HG03469 (cell line): ENCODE data around the gene BABAM1.

Experiments
- ATAC-seq: cut with Tn5 transposase; IDR thresholded peaks from one replicate; pipeline ENCODE4 v1.9.1; 2021; ENCODE audit warnings: mild to moderate bottlenecking, moderate library complexity, moderate number of reproducible peaks; ENCODE audit not compliant: unreplicated experiment

The BABAM1 gene

GRCh38 chr19:17266975-17267788, at the start of gene BABAM1:
BABAM1 (plus strand) TSS chr19:17267443; CDS start chr19:17268807, 1,364 bp downstream.
- peak; percentile 82 for ATAC-seq

- ATAC-seq: no peak
These were observed 48.0 kb upstream of the BABAM1 start for GRCh38 chr19:17219286-17219685.

DNA sequence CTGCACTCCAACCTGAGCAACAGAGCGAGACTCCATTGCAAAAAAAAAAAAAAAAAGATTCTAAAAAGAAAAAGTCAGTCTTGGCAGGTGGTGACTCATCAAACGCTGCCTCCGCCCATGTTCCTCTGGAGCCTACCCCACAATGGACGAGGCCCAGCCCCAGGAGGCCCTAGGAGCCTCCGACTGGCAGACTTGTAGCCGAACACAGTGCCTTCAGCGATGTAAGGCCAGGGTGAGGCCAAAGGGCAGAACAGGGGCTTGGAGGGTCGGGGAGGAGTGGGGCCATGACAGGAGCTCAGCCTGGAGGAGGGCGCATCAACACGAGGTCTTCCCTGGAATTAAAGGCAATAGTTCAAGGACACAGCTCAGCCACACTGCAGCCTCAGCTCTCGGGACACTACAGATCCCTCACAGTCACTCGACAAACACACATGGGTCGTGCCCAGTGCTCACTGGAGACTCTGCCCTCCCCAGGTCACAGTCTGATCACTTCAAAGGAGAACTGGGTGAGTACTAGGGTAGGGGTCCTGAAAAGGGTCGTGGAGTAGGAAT, 47.0 kb upstream of the BABAM1 start:
- ATAC-seq: no peak

DNA sequence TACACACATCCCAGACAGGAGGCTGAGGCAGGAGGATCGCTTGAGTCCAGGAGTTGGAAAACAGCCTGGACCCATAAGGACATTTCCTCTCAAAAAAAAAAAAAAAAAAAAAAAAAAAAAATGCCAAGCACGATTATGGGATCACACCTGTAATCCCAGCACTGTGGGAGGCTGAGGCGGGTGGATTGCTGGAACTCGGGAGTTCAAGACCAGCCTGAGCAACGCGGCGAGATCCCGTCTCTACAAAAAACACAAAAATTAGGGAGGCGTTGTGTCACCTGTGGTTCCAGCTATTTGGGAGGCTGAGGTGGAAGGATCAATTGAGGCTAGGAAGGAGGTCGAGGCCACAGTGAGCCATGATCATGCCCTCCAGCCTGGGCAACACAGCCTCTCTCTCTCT, 42.2 kb upstream of the BABAM1 start:
- ATAC-seq: no peak

GRCh38 chr19:17226002-17226933, 41.0 kb upstream of the BABAM1 start, which contains the start of gene OCEL1:
OCEL1 (plus strand) TSS chr19:17226226; CDS start chr19:17226248, 22 bp downstream.
- peak; percentile 87 for ATAC-seq

GRCh38 chr19:17227798-17228367, 39.4 kb upstream of the BABAM1 start:
- ATAC-seq: no peak

GRCh38 chr19:17229890-17230289, 37.4 kb upstream of the BABAM1 start:
- no peak for ATAC-seq

- ATAC-seq: no peak
These were observed 35.0 kb upstream of the BABAM1 start for GRCh38 chr19:17232258-17232657.

- ATAC-seq: no peak
These were observed 32.3 kb upstream of the BABAM1 start for GRCh38 chr19:17234911-17235299.

- ATAC-seq: peak; percentile 50
These were observed 31.8 kb upstream of the BABAM1 start for GRCh38 chr19:17235300-17235970.

- no peak for ATAC-seq
These were observed 31.1 kb upstream of the BABAM1 start for GRCh38 chr19:17235971-17236777.

- ATAC-seq: no peak
These were observed 30.3 kb upstream of the BABAM1 start for GRCh38 chr19:17236811-17237543.

- no peak for ATAC-seq
These were observed 29.2 kb upstream of the BABAM1 start for GRCh38 chr19:17237747-17238706.

- no peak for ATAC-seq
These were observed 27.0 kb upstream of the BABAM1 start for GRCh38 chr19:17240062-17240752.

- ATAC-seq: no peak
These were observed 26.3 kb upstream of the BABAM1 start for GRCh38 chr19:17240826-17241399.

DNA sequence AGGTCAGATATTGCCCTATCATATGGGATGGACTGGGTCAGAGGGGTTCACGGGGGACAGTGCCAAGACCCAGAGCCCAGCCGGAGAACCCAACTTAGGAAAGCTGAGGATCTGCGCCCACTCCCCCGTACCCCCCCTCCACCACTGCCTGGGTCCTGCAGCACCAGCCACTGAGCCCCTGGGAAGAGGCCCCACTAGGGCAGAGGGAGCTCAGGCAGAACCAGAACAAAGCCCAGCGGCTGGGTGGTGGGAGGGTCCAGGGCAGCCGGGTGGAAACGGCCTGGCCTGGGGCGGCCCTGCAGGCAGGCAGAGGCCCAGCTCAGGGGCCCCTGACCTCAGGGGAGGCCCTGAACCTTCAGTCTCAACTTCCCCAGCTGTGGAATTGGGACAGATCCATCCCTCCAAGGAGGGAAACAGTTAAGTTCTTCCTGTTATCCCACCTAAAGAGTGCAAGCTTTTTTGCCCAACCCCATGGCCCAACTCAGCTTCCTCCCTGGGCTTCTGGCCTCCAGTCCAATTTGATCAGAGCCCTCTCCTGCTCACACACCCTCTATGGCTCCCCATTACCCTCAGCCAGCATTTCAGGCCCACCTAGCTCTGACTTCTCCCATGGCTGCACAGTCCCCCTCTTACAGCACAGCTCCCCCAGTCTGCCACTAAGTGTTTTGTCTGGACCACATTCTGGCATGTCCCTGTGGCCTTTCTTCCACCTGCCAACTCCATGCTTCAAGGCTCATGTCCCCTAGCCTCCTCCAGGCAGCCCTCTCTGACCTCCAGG, 24.6 kb upstream of the BABAM1 start:
- no peak for ATAC-seq
